RWPE2 (cell line): Measurements from ENCODE around the gene ZNF202.

Experiments used
- ATAC-seq: fragments of 200-7000 bp; cut with Tn5 transposase; 3 replicates; pipeline ENCODE4 v1.9.1; 2021; ENCODE audit warnings: low read depth
- DNase-seq: peaks from one replicate; pipeline ENCODE4 v3.0.0-alpha.2; 2020; ENCODE audit warnings: low spot score
- H3K27ac ChIP-seq: fragments of 450-650 bp; 2 replicates; pipeline ENCODE4 v1.5.1; 2017; ENCODE audit warnings: mild to moderate bottlenecking; ENCODE audit not compliant: poor library complexity, severe bottlenecking
- H3K27me3 ChIP-seq: fragments of 250-450 bp; sonication (Bioruptor Pico); 2 replicates; pipeline ENCODE4 v1.5.1; 2021; ENCODE audit warnings: mild to moderate bottlenecking, moderate library complexity; ENCODE audit not compliant: insufficient read depth, poor library complexity, severe bottlenecking
- H3K36me3 ChIP-seq: fragments of 250-450 bp; sonication (Bioruptor Pico); 2 replicates; pipeline ENCODE4 v1.5.1; 2020; ENCODE audit warnings: low read depth, mild to moderate bottlenecking, moderate library complexity
- H3K4me1 ChIP-seq: fragments of 250-450 bp; sonication (Bioruptor Pico); 2 replicates; pipeline ENCODE4 v1.5.1; 2021; ENCODE audit warnings: mild to moderate bottlenecking, moderate library complexity; ENCODE audit not compliant: insufficient read depth, poor library complexity, severe bottlenecking
- H3K4me3 ChIP-seq: fragments of 250-450 bp; sonication (Bioruptor Pico); 2 replicates; pipeline ENCODE4 v1.5.1; 2021; ENCODE audit warnings: mild to moderate bottlenecking, moderate library complexity; ENCODE audit not compliant: severe bottlenecking
- H3K9me3 ChIP-seq: fragments of 250-450 bp; sonication (Bioruptor Pico); 2 replicates; pipeline ENCODE4 v1.5.1; 2021; ENCODE audit warnings: mild to moderate bottlenecking, moderate library complexity; ENCODE audit not compliant: severe bottlenecking
- CTCF ChIP-seq: fragments of 450-650 bp; IDR thresholded peaks from one replicate; pipeline ENCODE4 v1.5.1; 2017; ENCODE audit warnings: mild to moderate bottlenecking, moderate library complexity; ENCODE audit not compliant: poor library complexity, severe bottlenecking

ZNF202 gene

DNA sequence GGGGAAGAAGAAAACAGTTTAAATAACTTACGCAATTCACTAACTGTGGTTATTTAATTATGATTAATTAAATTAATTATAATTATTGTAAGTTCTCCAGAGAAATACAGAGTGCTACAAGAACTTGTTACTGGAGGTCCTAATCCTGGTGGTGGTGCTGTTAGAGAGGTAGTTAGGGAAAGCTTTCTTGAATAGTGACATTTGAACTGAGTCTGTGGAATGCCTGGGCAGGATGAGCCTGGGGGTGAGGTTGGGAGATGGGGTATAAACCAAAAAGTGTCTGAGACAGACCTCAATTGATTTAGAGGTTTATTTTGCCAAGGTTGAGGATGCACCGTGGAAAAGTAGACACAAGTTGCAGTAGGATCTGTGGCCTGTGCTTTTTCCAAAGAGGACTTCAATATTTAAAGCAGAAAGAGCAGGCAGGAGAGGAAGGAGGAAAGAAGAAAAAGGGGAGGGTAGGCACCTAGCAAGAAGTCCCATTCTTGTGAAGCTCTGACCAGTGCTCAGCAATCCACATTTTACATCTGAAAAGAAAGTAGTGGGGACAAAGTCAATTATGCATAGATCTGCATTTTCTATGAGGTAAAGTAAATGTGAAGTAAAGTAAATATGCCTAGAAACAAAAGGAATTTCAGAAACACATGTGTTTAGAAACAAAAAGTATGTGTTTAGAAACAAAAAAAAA, 4.4 kb upstream of the ZNF202 start:
- no peaks in the 10 kb centered on the region for H3K36me3 ChIP-seq
- H3K9me3 ChIP-seq, result no peaks in the 10 kb centered on the region
- no peak overlapping the region for H3K27ac ChIP-seq
- H3K4me1 ChIP-seq, result peaks cover 3% of the 10 kb centered on the region
- ATAC-seq (no peak), DNase-seq (no peak)
- H3K4me3 ChIP-seq, result no peak overlapping the region
- no peaks in the 10 kb centered on the region for H3K27me3 ChIP-seq
- TF ChIP-seq CTCF, result no peak

DNA sequence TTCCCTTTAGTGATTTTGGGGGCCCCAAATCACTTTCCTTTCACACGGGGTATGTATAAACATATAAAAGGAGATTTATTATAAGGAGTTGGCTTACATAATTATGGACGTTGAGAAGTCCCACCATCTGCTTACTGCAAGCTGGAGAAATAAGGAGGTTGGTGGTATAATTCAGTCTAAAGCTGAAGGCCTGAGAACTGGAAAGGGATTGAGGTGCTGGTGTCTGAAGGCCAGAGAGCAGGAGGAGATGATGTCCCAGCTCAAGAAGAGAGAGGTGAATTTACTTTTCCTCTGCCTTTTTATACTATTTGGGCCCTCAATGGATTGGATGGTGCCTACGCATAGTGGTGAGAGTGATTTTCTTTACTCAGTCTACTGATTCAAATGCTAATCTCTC, 1.3 kb upstream of the ZNF202 start:
- Histone ChIP-seq H3K36me3 (peaks cover 24% of the 10 kb centered on the region), H3K27ac (no peak overlapping the region), H3K27me3 (no peaks in the 10 kb centered on the region), H3K9me3 (no peaks in the 10 kb centered on the region), H3K4me3 (no peak overlapping the region), H3K4me1 (peaks cover 8% of the 10 kb centered on the region)
- ATAC-seq (no peak), DNase-seq (no peak)
- TF ChIP-seq CTCF, result no peak

DNA sequence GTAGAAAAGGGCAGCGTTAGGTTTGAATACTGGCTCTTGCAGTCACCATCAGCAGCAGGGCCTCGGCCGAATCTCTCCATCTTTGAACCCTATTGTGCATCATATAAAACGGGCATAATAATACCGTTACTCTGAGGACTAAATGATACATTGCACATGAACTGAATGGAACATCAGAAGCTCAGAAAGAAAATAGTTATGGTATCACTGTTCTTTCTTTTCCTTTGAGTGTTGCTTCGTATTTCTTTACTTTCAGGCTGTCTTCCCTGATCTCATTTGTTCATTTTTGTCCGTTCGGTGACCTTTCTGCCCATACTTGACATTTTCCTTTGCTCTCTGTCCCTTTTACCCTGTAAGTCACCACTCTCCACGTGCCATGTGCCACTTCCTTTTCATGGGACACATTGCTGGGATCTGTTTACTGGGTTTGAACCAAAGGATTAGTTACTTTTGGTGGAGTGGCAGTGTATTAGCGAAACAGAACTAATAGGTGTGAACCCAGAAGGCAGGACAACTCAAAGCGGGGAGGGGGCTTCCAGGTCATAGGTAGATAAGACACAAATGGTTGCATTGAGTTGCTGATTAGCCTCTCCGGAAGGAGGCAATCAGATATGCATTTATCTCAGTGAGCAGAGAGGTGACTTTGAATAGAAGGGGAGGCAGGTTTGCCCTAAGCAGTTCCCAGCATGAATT, 717 bp upstream of the ZNF202 start:
- no peak for DNase-seq
- ATAC-seq, result no peak
- H3K27me3 ChIP-seq, result no peaks in the 10 kb centered on the region
- no peaks in the 10 kb centered on the region for H3K9me3 ChIP-seq
- H3K36me3 ChIP-seq, result peaks cover 29% of the 10 kb centered on the region
- peak overlapping the region; percentile 95 for H3K4me3 ChIP-seq
- H3K4me1 ChIP-seq, result peaks cover 8% of the 10 kb centered on the region
- H3K27ac ChIP-seq, result no peak overlapping the region
- TF ChIP-seq CTCF, result no peak

DNA sequence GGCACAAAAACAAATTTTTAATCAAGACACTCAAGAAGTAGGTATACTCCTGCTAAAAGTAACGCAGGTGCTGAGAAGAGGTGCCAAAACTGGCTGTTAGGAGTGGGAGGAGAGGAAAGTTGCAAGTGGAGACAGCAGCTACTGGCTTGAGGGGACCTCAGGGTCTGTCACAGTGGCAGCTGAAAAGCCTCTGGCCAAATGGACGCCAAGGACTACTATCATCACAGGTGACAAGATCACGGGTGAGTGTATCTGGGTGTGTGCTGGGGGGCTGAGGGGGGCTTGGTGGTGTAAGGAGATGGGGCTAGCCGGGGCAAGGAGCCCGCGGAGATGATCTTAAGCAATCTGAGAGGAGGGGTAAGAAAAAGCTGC, 687 bp downstream of the ZNF202 start:
- DNase-seq (no peak), ATAC-seq (peak; percentile 3; the same call in 1 of the 3 replicates)
- peaks cover 43% of the 10 kb centered on the region for H3K36me3 ChIP-seq
- TF ChIP-seq CTCF, result no peak
- no peaks in the 10 kb centered on the region for H3K9me3 ChIP-seq
- peak overlapping the region; percentile 34 for H3K27ac ChIP-seq
- no peaks in the 10 kb centered on the region for H3K27me3 ChIP-seq
- peak overlapping the region; percentile 95 for H3K4me3 ChIP-seq
- peaks cover 8% of the 10 kb centered on the region for H3K4me1 ChIP-seq

DNA sequence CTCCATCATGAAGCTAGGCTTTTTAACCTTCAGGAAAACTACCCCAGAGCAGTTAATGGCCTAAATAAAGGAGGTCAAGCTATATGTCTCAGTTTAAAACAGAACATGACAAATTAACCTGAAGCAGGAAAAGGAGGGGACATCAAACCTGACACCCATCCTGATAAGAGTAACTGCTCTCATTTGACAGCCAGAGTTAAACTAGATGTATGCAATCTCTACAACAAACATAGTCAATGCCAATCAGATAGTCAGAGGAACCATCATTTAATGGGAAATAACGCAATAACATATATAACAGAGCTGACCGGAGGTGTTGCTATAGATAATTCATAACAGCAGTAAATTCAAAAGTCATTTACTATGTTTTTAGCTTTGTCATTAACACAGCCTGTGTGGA, 3.1 kb downstream of the ZNF202 start:
- H3K9me3 ChIP-seq, result no peaks in the 10 kb centered on the region
- H3K27ac ChIP-seq, result no peak overlapping the region
- H3K27me3 ChIP-seq, result no peaks in the 10 kb centered on the region
- no peak for ATAC-seq
- no peak for TF ChIP-seq CTCF
- H3K4me1 ChIP-seq, result peaks cover 8% of the 10 kb centered on the region
- no peak for DNase-seq
- no peak overlapping the region for H3K4me3 ChIP-seq
- peaks cover 56% of the 10 kb centered on the region for H3K36me3 ChIP-seq
